Measurements from ENCODE around the gene RBL2. TPM values are rescaled to one million over a fixed set of nuclear protein-coding genes. Genes with fewer than 3 reads are reported as not detected.
"Not testable (repeated sequence)": the region's sequence is repeated elsewhere in the genome, so short reads cannot be mapped to it uniquely, and the experiment has no call there.

RBL2 gene
- total and polyA plus RNA-seq, 2 donors (not counting 3 experiments of a cell fraction or from before 2014, with no cell fraction given) = 22.5 to 30.7 TPM

DNA sequence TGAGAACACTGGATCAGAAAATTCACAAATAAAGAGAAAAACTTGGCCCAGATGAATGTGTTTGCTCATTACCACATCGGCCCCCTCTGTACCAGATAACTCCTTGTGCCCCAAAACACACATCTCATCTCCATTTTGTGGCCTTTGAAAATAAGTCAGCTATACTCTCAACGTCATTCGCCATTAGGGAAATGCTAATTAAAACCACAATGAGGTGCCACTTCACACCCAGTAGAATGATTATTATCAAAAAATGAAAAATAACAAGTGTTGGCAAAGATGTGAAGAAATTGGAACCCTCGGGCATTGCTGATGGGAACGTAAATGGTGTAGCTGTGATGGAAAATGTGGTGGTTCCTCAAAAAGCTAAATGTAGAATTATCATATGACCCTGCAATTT is 103.4 kb downstream of the RBL2 start:
- dilution Hi-C loops (cut with MboI; ENCODE audit: extremely low pct_ligation_motif_present, low sequenced_read_pairs) (no loop called here), intact Hi-C loops (cut with micrococcal nuclease) (no loop called here)
- H3K27ac ChIP-seq (ENCODE audit: insufficient read depth, low read depth, low read length) = no peak overlapping the region
- POLR2A ChIA-PET = no interaction called here
- DNase-seq (ENCODE audit: low read depth, low spot score) (no peak), FAIRE-seq (no peak)
- H3K4me3 ChIP-seq (replicated peaks in 1 of 3; ENCODE audit: insufficient read depth in 1 of 3, low read depth in 1 of 3, low read length in 3 of 3) = no peak overlapping the region
- no peaks in the 10 kb centered on the region for H3K36me3 ChIP-seq (ENCODE audit: control insufficient read depth in 2 of 2, extremely low read depth in 1 of 2, insufficient read depth in 2 of 2, low read length in 2 of 2)
- CTCF ChIA-PET = interaction anchor here (1.5 kb wide), 1 partner anchor 36 kb away, joined by 4 read pairs; no protein-coding TSS in a partner anchor
- H3K4me2 ChIP-seq (ENCODE audit: insufficient read depth, low read length) = no peak overlapping the region
- TF ChIP-seq, protein P1, sequence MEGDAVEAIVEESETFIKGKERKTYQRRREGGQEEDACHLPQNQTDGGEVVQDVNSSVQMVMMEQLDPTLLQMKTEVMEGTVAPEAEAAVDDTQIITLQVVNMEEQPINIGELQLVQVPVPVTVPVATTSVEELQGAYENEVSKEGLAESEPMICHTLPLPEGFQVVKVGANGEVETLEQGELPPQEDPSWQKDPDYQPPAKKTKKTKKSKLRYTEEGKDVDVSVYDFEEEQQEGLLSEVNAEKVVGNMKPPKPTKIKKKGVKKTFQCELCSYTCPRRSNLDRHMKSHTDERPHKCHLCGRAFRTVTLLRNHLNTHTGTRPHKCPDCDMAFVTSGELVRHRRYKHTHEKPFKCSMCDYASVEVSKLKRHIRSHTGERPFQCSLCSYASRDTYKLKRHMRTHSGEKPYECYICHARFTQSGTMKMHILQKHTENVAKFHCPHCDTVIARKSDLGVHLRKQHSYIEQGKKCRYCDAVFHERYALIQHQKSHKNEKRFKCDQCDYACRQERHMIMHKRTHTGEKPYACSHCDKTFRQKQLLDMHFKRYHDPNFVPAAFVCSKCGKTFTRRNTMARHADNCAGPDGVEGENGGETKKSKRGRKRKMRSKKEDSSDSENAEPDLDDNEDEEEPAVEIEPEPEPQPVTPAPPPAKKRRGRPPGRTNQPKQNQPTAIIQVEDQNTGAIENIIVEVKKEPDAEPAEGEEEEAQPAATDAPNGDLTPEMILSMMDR (IDR thresholded peaks at IDR 0.05; ENCODE audit: extremely low read depth in 1 of 2, insufficient read depth in 1 of 2, low read depth in 1 of 2, low read length in 2 of 2) = no peak
- TF ChIP-seq POLR2A (IDR thresholded peaks at IDR 0.05; ENCODE audit: low read depth, low read length) (no peak), GATA2 (IDR thresholded peaks at IDR 0.05; ENCODE audit: insufficient read depth, insufficient read length, low read depth, low read length) (no peak), MYC (IDR thresholded peaks at IDR 0.05; ENCODE audit: low read depth, low read length) (no peak), MAX (IDR thresholded peaks at IDR 0.05; ENCODE audit: insufficient read depth, insufficient read length) (no peak), POLR2AphosphoS5 (IDR thresholded peaks at IDR 0.05; ENCODE audit: insufficient read depth, low read depth, low read length) (no peak), JUN (IDR thresholded peaks at IDR 0.05; ENCODE audit: borderline replicate concordance, insufficient read depth, insufficient read length, low read depth) (no peak), FOS (IDR thresholded peaks at IDR 0.05; ENCODE audit: borderline replicate concordance, insufficient read depth, low read length) (no peak), EZH2 (IDR thresholded peaks at IDR 0.05; ENCODE audit: borderline replicate concordance, low read depth, low read length, severe bottlenecking) (no peak)
- no TSS peak for BruUV-seq (replicated peaks)
- no peaks in the 10 kb centered on the region for H3K9me1 ChIP-seq (replicated peaks; ENCODE audit: control insufficient read depth, extremely low read depth, insufficient read depth, low read length)
- no peaks in the 10 kb centered on the region for H3K4me1 ChIP-seq (ENCODE audit: control insufficient read depth, extremely low read depth, insufficient read depth, low read length)
- H3K9ac ChIP-seq (replicated peaks; ENCODE audit: extremely low read depth, insufficient read depth, low read length) = no peak overlapping the region
- no peaks in the 10 kb centered on the region for H3K9me3 ChIP-seq (replicated peaks; ENCODE audit: control insufficient read depth, insufficient read depth, low read length)
- H2AFZ ChIP-seq (ENCODE audit: low read depth, low read length) = no peak overlapping the region
- H3K27me3 ChIP-seq (ENCODE audit: control insufficient read depth in 2 of 2, insufficient read depth in 2 of 2, low read length in 2 of 2) = no peaks in the 10 kb centered on the region
- H4K20me1 ChIP-seq (replicated peaks; ENCODE audit: control insufficient read depth, extremely low read depth, insufficient read depth, low read length) = no peaks in the 10 kb centered on the region
- no peaks in the 10 kb centered on the region for H3K79me2 ChIP-seq (ENCODE audit: control insufficient read depth, insufficient read depth, low read length)

DNA sequence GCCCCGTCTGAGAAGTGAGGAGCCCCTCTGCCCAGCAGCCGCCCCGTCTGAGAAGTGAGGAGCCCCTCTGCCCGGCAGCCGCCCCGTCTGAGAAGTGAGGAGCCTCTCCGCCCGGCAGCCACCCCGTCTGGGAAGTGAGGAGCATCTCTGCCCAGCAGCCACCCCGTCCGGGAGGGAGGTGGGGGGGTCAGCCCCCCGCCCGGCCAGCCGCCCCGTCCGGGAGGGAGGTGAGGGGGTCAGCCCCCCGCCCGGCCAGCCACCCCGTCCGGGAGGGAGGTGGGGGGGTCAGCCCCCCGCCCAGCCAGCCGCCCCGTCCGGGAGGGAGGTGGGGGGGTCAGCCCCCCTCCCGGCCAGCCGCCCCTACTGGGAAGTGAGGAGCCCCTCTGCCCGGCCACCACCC is 105.1 kb downstream of the RBL2 start:
- H3K27me3 ChIP-seq (ENCODE audit: control insufficient read depth in 2 of 2, insufficient read depth in 2 of 2, low read length in 2 of 2); H3K4me1 ChIP-seq (ENCODE audit: control insufficient read depth, extremely low read depth, insufficient read depth, low read length); H2AFZ ChIP-seq (ENCODE audit: low read depth, low read length); H3K9ac ChIP-seq (replicated peaks; ENCODE audit: extremely low read depth, insufficient read depth, low read length); intact Hi-C loops (cut with micrococcal nuclease); H3K36me3 ChIP-seq (ENCODE audit: control insufficient read depth in 2 of 2, extremely low read depth in 1 of 2, insufficient read depth in 2 of 2, low read length in 2 of 2); H4K20me1 ChIP-seq (replicated peaks; ENCODE audit: control insufficient read depth, extremely low read depth, insufficient read depth, low read length); H3K9me3 ChIP-seq (replicated peaks; ENCODE audit: control insufficient read depth, insufficient read depth, low read length); H3K4me2 ChIP-seq (ENCODE audit: insufficient read depth, low read length); POLR2A ChIA-PET; BruUV-seq (replicated peaks); H3K9me1 ChIP-seq (replicated peaks; ENCODE audit: control insufficient read depth, extremely low read depth, insufficient read depth, low read length); H3K79me2 ChIP-seq (ENCODE audit: control insufficient read depth, insufficient read depth, low read length); DNase-seq (ENCODE audit: low read depth, low spot score); H3K27ac ChIP-seq (ENCODE audit: insufficient read depth, low read depth, low read length); H3K4me3 ChIP-seq (replicated peaks in 1 of 3; ENCODE audit: insufficient read depth in 1 of 3, low read depth in 1 of 3, low read length in 3 of 3); dilution Hi-C loops (cut with MboI; ENCODE audit: extremely low pct_ligation_motif_present, low sequenced_read_pairs); FAIRE-seq: not testable (repeated sequence)
- CTCF ChIA-PET = interaction anchor here (1.9 kb wide), 1 partner anchor 10 kb away, joined by 4 read pairs; no protein-coding TSS in a partner anchor

Data from endothelial cell of umbilical vein (primary cell).